Upper lobe of left lung (tissue), 4 donors: Measurements from ENCODE around the gene CCND2.

Experiments
- CTCF ChIP-seq, 6 experiments: fragments of 450-650 bp in 4 of 6; fragments of 200-600 bp in 2 of 6; sonication (generic) in 2 of 6; IDR thresholded peaks; one replicate each; pipeline ENCODE4 v1.5.1; 2016 to 2019; ENCODE audit warnings: antibody characterized with exemption in 6 of 6
- EP300 ChIP-seq, 4 donors: sonication (generic); formaldehyde crosslinking; IDR thresholded peaks; one replicate each; pipeline ENCODE4 v1.5.1; 2017; ENCODE audit warnings: antibody characterized with exemption in 4 of 4, control low read depth in 2 of 4
- POLR2AphosphoS5 ChIP-seq, 2 donors: sonication (generic); formaldehyde crosslinking; IDR thresholded peaks; one replicate each; pipeline ENCODE4 v1.5.1; 2017; ENCODE audit warnings: antibody characterized with exemption in 2 of 2

DNA sequence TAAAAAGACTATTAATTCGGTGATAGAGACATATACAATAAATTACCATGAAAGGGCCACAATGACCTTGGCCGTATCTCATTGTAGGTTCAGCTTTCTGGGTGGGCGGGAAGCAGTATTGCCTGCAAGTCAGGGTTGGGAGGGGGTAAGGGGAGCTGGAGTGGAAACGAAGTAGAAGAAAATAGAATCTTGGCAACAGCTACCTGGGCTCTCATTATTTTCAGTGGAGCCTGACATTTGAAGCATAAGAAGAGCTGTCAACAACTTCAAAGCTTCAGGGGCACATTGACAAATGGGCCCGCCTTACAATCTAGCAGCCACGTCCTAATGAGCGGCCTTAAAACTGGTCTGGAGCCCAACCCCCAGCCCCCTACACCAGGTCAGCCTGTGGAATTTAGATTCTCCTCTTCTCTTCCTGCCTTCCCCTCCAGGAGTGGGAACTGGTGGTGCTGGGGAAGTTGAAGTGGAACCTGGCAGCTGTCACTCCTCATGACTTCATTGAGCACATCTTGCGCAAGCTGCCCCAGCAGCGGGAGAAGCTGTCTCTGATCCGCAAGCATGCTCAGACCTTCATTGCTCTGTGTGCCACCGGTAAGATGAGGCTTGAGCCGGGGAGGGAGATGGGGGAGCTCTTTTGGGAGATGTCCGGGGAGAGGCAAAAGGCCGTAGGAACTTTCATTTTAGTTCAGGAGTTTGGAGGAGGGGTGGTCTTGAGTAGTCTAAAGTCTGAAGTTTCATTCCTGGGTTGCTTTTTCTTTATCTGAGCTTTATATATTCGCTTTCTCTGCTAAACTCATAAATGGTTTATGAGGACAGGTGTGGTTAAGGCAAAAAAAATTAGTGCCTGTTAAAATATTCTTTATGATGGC is 5.0 kb downstream of the CCND2 start:
- TF ChIP-seq CTCF (IDR thresholded peaks at IDR 0.05) (peak in 1 of 6 experiments; percentile 5), EP300 (IDR thresholded peaks at IDR 0.05) (peak in 1 of 4 donors; percentile 76), POLR2AphosphoS5 (IDR thresholded peaks at IDR 0.05) (peak in 1 of 2 donors; percentile 72)
